CD4-positive, CD25-positive, alpha-beta regulatory T cell (primary cell): ENCODE data around the gene ATAD2B. TPM values are rescaled to one million over a fixed set of nuclear protein-coding genes. Genes with fewer than 3 reads are reported as not detected.

Source experiments
- ATAC-seq, 2 donors: fragments of 150-1000 bp; cut with Tn5 transposase; one replicate each; pipeline ENCODE4 v1.10.0; 2021; ENCODE audit warnings: low read depth in 2 of 2, moderate number of reproducible peaks in 2 of 2, moderate library complexity in 1 of 2
- DNase-seq, 3 donors: peaks; one replicate each; pipeline versions ENCODE4 v3.0.0 to v3.0.0-alpha.2; 2012 to 2022; ENCODE audit warnings: mixed read lengths in 1 of 3
- H3K27ac ChIP-seq: one replicate; pipeline ENCODE4 v1.7.0; 2013; ENCODE audit warnings: mild to moderate bottlenecking, low read length; ENCODE audit not compliant: insufficient read depth, poor library complexity, severe bottlenecking
- H3K27me3 ChIP-seq: one replicate; pipeline ENCODE4 v1.7.0; 2013; ENCODE audit warnings: low read length; ENCODE audit not compliant: control insufficient read depth, insufficient read depth
- H3K36me3 ChIP-seq: one replicate; pipeline ENCODE4 v1.7.0; 2013; ENCODE audit warnings: mild to moderate bottlenecking, low read length, moderate library complexity; ENCODE audit not compliant: control insufficient read depth, insufficient read depth
- H3K4me1 ChIP-seq: 2 replicates; pipeline ENCODE4 v1.7.0; 2013; ENCODE audit warnings: mild to moderate bottlenecking, low read length; ENCODE audit not compliant: insufficient read depth, control insufficient read depth, poor library complexity, severe bottlenecking
- H3K4me3 ChIP-seq: one replicate; pipeline ENCODE4 v1.7.0; 2013; ENCODE audit warnings: low read depth, mild to moderate bottlenecking, low read length, moderate library complexity
- H3K9me3 ChIP-seq, 2 experiments: 1 replicate in 1 of 2; 2 replicates in 1 of 2; pipeline ENCODE4 v1.7.0; 2013; ENCODE audit warnings: low read length in 2 of 2, mild to moderate bottlenecking in 1 of 2, moderate library complexity in 1 of 2; ENCODE audit not compliant: control insufficient read depth in 2 of 2
- H3K27ac Mint-ChIP-seq, 3 donors: one replicate each; pipeline ENCODE4 v1.8.0; 2020 to 2022; ENCODE audit warnings: mild to moderate bottlenecking in 3 of 3, mixed read lengths in 3 of 3, moderate library complexity in 2 of 3
- H3K27me3 Mint-ChIP-seq: one replicate; pipeline ENCODE4 v1.8.0; 2022; ENCODE audit warnings: mild to moderate bottlenecking, mixed read lengths
- H3K36me3 Mint-ChIP-seq: one replicate; pipeline ENCODE4 v1.8.0; 2020; ENCODE audit warnings: mixed read lengths
- H3K4me1 Mint-ChIP-seq, 4 donors: one replicate each; pipeline ENCODE4 v1.8.0; 2020 to 2022; ENCODE audit warnings: mixed read lengths in 4 of 4, mild to moderate bottlenecking in 1 of 4
- H3K4me3 Mint-ChIP-seq, 4 donors: one replicate each; pipeline ENCODE4 v1.8.0; 2020 to 2022; ENCODE audit warnings: mild to moderate bottlenecking in 4 of 4, mixed read lengths in 4 of 4, moderate library complexity in 3 of 4
- H3K9me3 Mint-ChIP-seq, 7 donors: one replicate each; pipeline ENCODE4 v1.8.0; 2020 to 2022; ENCODE audit warnings: mixed read lengths in 7 of 7, mild to moderate bottlenecking in 3 of 7, moderate library complexity in 2 of 7
- polyA plus RNA-seq, 4 donors: library from polyadenylated mRNA; unstranded; fragments of 300-500 nt; fragmentation: Illumina TruSeq; gene quantifications; one replicate each; pipeline ENCODE4 v1.2.3, GENCODE V29; 2021
- total RNA-seq: library from RNA; stranded (reverse); gene quantifications from one replicate; pipeline ENCODE4 v1.2.3, GENCODE V29; 2022

Gene ATAD2B
- total and polyA plus RNA-seq, 5 donors from 2014 or later: 4.0 to 53.2 (median 8.2) TPM

DNA sequence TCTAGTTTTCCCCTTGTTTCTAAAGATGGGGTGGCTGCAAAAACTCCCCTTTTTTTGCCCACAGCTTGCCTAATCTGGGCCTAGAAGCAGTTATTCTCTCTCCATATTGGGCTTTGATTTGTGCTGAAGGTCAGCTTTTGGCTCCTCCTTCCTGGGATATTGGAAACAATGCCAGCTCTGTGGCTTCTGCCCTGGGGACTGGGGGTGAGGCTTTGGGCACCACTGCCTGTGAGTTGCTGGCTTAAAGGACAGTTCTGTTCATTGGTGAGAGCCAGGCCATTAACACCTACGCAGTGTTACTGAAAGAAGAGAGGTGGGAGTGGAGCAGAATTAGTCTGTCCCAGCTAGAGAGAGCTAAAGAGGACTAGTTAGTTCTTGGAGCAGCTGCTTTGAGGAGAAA is 17.6 kb upstream of the ATAD2B start:
- Histone ChIP-seq H3K36me3 (no peaks in the 10 kb centered on the region), H3K27me3 (no peaks in the 10 kb centered on the region), H3K4me1 (peaks cover 11% of the 10 kb centered on the region), H3K4me3 (no peak overlapping the region), H3K9me3 (no peaks in the 10 kb centered on the region), H3K27ac (no peak overlapping the region)
- ATAC-seq: no peak
- H3K4me1 Mint-ChIP-seq: peaks cover 10 to 35% (median 29%) of the 10 kb centered on the region in 4 donors
- H3K27ac Mint-ChIP-seq: no peak overlapping the region
- peak overlapping the region in 2 of 4 donors; percentile 65 to 86 for H3K4me3 Mint-ChIP-seq
- H3K9me3 Mint-ChIP-seq: peaks cover 0 to under 1% (median 0%) of the 10 kb centered on the region in 7 donors
- peaks cover 8% of the 10 kb centered on the region for H3K36me3 Mint-ChIP-seq
- H3K27me3 Mint-ChIP-seq: no peaks in the 10 kb centered on the region
- DNase-seq: no peak

DNA sequence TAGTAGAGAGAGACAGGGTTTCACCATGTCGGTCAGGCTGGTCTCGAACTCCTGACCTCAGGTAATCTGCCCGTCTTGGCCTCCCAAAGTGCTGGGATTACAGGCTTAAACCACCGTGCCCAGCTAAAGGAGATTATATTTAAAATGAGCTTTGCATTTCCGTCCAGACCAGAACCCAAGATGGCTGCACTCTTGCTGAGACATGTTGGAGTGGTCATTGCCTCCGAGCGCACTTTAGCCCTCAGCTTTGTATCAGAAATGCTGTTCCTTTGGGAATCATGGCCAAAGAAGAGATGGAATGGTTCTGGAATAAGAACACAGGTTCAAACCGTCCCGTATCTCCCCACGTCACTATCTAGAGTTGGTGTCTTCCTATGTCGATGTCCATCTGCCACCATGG is 16.7 kb upstream of the ATAD2B start:
- peaks cover 10 to 44% (median 34%) of the 10 kb centered on the region in 4 donors for H3K4me1 Mint-ChIP-seq
- peak overlapping the region in 1 of 4 donors; percentile 65 for H3K4me3 Mint-ChIP-seq
- peaks cover 8% of the 10 kb centered on the region for H3K36me3 Mint-ChIP-seq
- H3K9me3 Mint-ChIP-seq: peaks cover 0 to 2% (median 0%) of the 10 kb centered on the region in 7 donors
- ATAC-seq: no peak
- DNase-seq: no peak
- H3K27ac Mint-ChIP-seq: no peak overlapping the region
- Histone ChIP-seq H3K9me3 (no peaks in the 10 kb centered on the region), H3K27me3 (no peaks in the 10 kb centered on the region), H3K4me1 (peaks cover 15% of the 10 kb centered on the region), H3K4me3 (no peak overlapping the region), H3K36me3 (no peaks in the 10 kb centered on the region), H3K27ac (no peak overlapping the region)
- H3K27me3 Mint-ChIP-seq: no peaks in the 10 kb centered on the region

DNA sequence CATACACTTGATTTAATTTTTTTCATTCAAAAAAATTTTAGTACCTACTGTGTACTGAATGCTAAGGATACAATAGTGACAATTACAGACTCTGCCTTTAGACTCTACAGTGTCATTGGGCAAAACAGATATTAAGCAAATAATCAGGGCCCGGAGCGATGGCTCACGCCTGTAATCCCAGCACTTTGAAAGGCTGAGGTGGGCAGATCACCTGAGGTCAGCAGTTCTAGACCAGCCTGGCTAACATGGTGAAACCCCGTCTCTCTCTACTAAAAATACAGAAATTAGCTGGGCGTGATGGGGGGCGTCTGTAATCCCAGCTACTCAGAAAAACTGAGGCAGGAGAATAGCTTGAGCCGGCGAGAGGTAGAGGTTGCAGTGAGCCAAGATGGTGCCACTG is 14.7 kb upstream of the ATAD2B start:
- DNase-seq: no peak
- Histone ChIP-seq H3K4me3 (peak overlapping the region; percentile 93), H3K9me3 (no peaks in the 10 kb centered on the region), H3K4me1 (peaks cover 15% of the 10 kb centered on the region), H3K27ac (no peak overlapping the region), H3K27me3 (no peaks in the 10 kb centered on the region), H3K36me3 (no peaks in the 10 kb centered on the region)
- peak overlapping the region in 1 of 3 donors; percentile 28 for H3K27ac Mint-ChIP-seq
- ATAC-seq: no peak
- H3K4me3 Mint-ChIP-seq: peak overlapping the region in 3 of 4 donors; percentile 5 to 92 (median 44)
- H3K9me3 Mint-ChIP-seq: peaks cover 0 to 2% (median 0%) of the 10 kb centered on the region in 7 donors
- peaks cover 4% of the 10 kb centered on the region for H3K27me3 Mint-ChIP-seq
- H3K4me1 Mint-ChIP-seq: peaks cover 10 to 40% (median 29%) of the 10 kb centered on the region in 4 donors
- peaks cover 4% of the 10 kb centered on the region for H3K36me3 Mint-ChIP-seq

DNA sequence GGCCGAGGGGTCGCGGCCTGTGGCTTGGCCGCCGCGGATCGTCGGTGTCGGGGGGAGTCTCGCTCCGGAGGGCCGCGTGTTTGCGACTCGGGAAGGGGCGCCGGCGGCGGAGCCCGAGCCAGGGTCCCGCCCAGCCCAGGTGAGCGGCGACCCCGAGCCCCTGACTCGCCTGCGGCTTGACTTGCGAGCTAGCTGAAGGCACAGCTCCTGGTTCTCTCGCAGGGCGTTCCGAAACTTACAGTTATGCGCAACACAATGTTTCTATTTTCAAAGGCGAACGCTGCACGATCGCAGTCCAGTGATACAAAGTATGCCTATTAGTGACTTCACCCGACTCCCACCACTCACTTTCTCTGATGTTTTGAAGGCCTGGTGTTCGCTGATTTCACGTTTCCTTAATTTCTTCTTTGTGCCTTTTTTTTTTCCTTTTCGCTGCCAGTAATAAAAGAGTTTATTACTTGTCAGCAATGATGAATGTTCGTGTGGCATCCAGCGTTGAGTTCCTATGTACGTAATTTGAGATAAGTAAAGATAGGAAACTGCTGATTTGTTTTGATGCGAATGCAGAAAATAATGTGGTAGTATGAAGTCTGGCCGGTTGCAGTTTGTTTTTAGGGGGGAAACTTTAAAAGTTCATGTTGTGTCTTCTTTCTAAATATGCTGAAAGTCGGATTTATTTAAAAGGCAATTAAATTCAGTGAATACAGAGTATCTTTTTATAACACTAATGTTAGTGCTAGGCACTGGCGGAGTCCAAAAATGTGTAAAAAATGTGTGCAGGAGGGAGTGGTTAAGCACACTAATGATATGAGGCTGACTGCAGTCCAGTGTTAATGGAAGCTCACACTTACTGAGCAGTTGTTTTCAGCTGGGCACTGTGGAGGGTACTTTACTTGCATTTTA is 14.0 kb upstream of the ATAD2B start:
- peak overlapping the region; percentile 93 for H3K4me3 ChIP-seq
- Mint-ChIP-seq H3K27me3 (peaks cover 4% of the 10 kb centered on the region), H3K4me3 (peak overlapping the region; percentile 89 to 95 (median 92)), H3K36me3 (peaks cover 4% of the 10 kb centered on the region), H3K4me1 (peaks cover 10 to 40% (median 29%) of the 10 kb centered on the region in 4 donors), H3K9me3 (peaks cover 0 to 2% (median 0%) of the 10 kb centered on the region in 7 donors), H3K27ac (peak overlapping the region; percentile 77 to 97 (median 88))
- no peaks in the 10 kb centered on the region for H3K27me3 ChIP-seq
- H3K27ac ChIP-seq: peak overlapping the region; percentile 68
- H3K4me1 ChIP-seq: peaks cover 15% of the 10 kb centered on the region
- peak in 1 of 3 donors; percentile 66 for DNase-seq
- peak; percentile 34 to 43 for ATAC-seq
- H3K9me3 ChIP-seq: no peaks in the 10 kb centered on the region
- H3K36me3 ChIP-seq: no peaks in the 10 kb centered on the region

DNA sequence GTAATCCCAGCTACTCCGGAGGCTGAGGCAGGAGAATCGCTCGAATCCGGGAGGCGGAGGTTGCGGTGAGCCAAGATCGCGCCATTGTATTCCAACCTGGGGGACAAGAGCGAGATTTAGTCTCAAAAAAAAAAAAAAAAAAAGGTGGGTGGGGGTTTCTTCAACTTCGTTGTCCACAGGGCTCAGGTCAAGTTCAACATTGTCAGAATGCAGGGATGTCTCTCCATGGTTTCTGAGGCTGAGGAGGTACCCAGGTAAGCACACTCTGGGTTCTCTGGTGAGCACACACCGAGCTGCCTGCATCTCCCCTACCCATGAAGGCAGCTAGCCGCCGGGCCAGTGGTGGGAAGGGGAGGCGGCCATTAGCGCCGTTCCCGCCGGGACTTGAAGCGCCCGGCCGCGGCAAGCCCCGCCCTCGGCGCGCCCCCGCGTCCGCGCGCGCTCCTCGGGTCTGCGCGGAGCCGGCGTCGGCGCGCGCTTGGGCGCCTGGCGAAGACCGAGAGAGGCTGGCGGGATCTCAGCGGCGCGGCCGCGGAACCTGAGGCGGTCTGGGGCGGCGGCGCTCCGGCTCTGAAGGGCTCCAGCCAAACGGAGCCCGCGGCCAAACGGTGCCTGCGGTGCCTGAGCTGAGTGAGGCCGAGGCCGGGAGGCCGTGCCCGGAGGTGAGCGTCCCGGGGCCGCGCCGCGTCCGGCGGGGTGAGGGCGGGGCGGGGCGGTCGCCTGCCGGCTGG is 13.2 kb upstream of the ATAD2B start, which contains the start of gene UBXN2A:
TSS of gene UBXN2A (plus strand) at position 477 of the 731 bp plus-strand sequence. CDS start 17,852 bp downstream, outside the sequence.
- Histone ChIP-seq H3K4me1 (peaks cover 15% of the 10 kb centered on the region), H3K9me3 (no peaks in the 10 kb centered on the region), H3K4me3 (peak within 1 kb of the TSS; percentile 93), H3K27me3 (no peaks in the 10 kb centered on the region), H3K27ac (peak within 1 kb of the TSS; percentile 68), H3K36me3 (no peaks in the 10 kb centered on the region)
- H3K36me3 Mint-ChIP-seq: peaks cover 4% of the 10 kb centered on the region
- DNase-seq (peak; percentile 66 to 84 (median 77)), ATAC-seq (peak; percentile 85 to 89)
- peaks cover 10 to 40% (median 28%) of the 10 kb centered on the region in 4 donors for H3K4me1 Mint-ChIP-seq
- H3K4me3 Mint-ChIP-seq: peak within 1 kb of the TSS; percentile 94 to 97 (median 96)
- H3K27ac Mint-ChIP-seq: peak within 1 kb of the TSS; percentile 92 to 98 (median 94)
- peaks cover 0 to 2% (median 0%) of the 10 kb centered on the region in 7 donors for H3K9me3 Mint-ChIP-seq
- H3K27me3 Mint-ChIP-seq: peaks cover 4% of the 10 kb centered on the region

DNA sequence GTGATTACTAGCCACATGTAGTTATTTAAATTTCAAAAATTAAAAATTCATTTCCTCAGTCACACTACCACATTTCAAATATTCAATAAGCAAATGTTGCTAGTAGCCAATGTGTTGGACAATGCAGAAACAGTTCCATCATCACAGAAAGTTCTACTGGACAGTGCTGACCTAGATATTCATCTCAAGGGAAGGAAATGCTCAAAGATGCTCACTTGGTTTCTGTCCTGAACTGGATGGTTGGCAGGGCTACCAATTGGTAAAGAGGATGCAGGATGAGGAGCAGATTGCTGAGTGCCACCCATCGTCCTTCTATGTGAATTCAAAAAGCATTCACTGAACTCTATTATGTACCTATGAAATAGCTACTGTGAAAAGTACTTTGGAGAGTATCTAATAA is 7.3 kb upstream of the ATAD2B start:
- H3K4me3 Mint-ChIP-seq: peak overlapping the region in 2 of 4 donors; percentile 29 to 61
- peaks cover 0 to 8% (median 4%) of the 10 kb centered on the region in 4 donors for H3K4me1 Mint-ChIP-seq
- no peaks in the 10 kb centered on the region for H3K9me3 Mint-ChIP-seq

DNA sequence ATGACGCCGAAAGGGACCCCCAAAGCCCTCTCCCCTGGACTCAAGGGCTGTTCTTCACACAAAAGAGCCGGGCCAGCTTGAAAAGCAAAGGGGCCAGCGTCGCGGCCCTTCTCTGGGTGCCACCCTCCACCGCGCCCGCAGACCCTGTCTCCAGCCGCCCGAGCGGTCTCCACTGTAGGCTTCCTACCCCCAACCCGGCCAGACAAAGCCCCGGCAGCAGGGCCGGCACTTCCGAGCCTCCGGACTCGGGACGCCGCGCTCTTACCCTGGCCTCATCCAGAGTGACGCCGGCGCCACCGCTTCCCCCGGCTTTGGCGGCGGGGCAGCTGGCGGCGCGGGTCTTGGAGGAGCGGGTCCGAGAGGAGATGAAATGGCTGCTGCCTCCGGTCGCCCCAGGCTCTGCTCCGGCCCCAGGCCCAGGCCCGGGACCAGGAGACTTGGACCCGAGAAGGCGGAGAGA is 603 bp downstream of the ATAD2B start:
- no peaks in the 10 kb centered on the region for H3K9me3 Mint-ChIP-seq
- H3K27me3 Mint-ChIP-seq: peaks cover 4% of the 10 kb centered on the region
- Histone ChIP-seq H3K9me3 (no peaks in the 10 kb centered on the region), H3K36me3 (no peaks in the 10 kb centered on the region), H3K27ac (peak overlapping the region; percentile 99), H3K4me1 (peaks cover 30% of the 10 kb centered on the region), H3K4me3 (peak overlapping the region; percentile 87), H3K27me3 (no peaks in the 10 kb centered on the region)
- ATAC-seq (peak in 1 of 2 donors; percentile 0), DNase-seq (peak in 2 of 3 donors; percentile 5 to 45)
- peak overlapping the region; percentile 95 to 100 (median 99) for H3K4me3 Mint-ChIP-seq
- no peaks in the 10 kb centered on the region for H3K36me3 Mint-ChIP-seq
- H3K27ac Mint-ChIP-seq: peak overlapping the region; percentile 95 to 99 (median 97)
- H3K4me1 Mint-ChIP-seq: peaks cover 26 to 61% (median 45%) of the 10 kb centered on the region in 4 donors

More for the DNA sequence above, 7.3 kb upstream of the ATAD2B start:
- peaks cover 8% of the 10 kb centered on the region for H3K27me3 Mint-ChIP-seq
- no peaks in the 10 kb centered on the region for H3K36me3 Mint-ChIP-seq
- no peaks in the 10 kb centered on the region for H3K27me3 ChIP-seq
- H3K4me1 ChIP-seq: peaks cover 2% of the 10 kb centered on the region
- no peak overlapping the region for H3K27ac Mint-ChIP-seq
- DNase-seq (no peak), ATAC-seq (no peak)
- no peaks in the 10 kb centered on the region for H3K36me3 ChIP-seq
- H3K9me3 ChIP-seq: no peaks in the 10 kb centered on the region
- no peak overlapping the region for H3K27ac ChIP-seq
- no peak overlapping the region for H3K4me3 ChIP-seq
